ENCODE data around the gene AIF1. TPM values are rescaled to one million over a fixed set of nuclear protein-coding genes. Genes with fewer than 3 reads are reported as not detected.

Gene AIF1
- total RNA-seq, 1 experiment from 2014 or later, result not detected

DNA sequence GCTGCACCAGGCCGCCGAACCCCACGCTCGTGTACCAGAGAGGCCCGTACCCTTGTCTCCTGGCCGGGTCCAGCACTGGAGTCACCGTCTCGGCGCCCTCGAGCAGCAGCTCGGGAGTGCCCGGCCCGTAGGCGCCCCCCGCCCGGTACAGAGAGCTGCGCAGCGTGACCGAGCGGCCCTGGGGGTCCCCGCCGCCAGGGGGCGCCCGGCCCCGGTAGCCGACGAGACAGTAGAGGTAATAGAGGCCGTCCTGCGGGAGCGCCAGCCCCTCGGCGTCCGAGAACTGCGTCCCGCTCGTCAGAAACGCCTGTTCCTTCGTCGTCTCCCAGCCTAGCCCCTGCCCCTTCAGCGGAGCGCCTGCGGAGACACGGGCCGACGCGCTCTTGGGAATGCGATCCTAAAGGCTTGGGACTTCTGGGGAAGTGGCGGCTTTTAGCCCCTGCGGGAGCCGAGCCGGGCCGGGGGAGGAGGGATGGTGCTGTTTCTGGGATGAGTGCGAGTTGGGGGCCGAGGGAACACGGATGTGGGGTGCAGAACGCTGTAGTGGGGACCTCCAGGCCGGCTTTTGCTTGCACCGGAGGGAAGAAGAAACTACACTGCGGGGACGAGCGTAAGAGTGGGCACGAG is 34.1 kb upstream of the AIF1 start:
- no TSS peak for BruUV-seq (replicated peaks)
- CTCF ChIA-PET, result interaction anchor here (0.9 to 1.8 kb wide), 2 partner anchors 16 to 17 kb away, joined by 3 to 6 read pairs; no protein-coding TSS in a partner anchor
- Histone ChIP-seq H3K36me3 (ENCODE audit: low read depth, low read length) (no peaks in the 10 kb centered on the region), H3K4me3 (ENCODE audit: low read length) (peak overlapping the region; percentile 83), H3K9ac (ENCODE audit: low read length) (peak overlapping the region; percentile 64), H4K20me1 (ENCODE audit: low read length) (no peaks in the 10 kb centered on the region), H3K4me2 (ENCODE audit: low read length) (peak overlapping the region; percentile 99), H3K9me3 (ENCODE audit: low read length) (no peaks in the 10 kb centered on the region), H2AFZ (ENCODE audit: low read length) (peak overlapping the region; percentile 99), H3K27ac (ENCODE audit: low read length) (no peak overlapping the region), H3K9me2 (replicated peaks; ENCODE audit: low read length) (no peaks in the 10 kb centered on the region), H3K27me3 (ENCODE audit: low read length) (no peaks in the 10 kb centered on the region), H3F3A (ENCODE audit: low read length, unreplicated experiment) (no peaks in the 10 kb centered on the region), H3K4me1 (ENCODE audit: insufficient read depth, low read length) (peaks cover 11% of the 10 kb centered on the region; the same call in 1 of the 2 replicates), H3K79me2 (ENCODE audit: low read length) (no peaks in the 10 kb centered on the region)
- intact Hi-C loops (cut with micrococcal nuclease), result loop anchor here (1.0 kb wide), 1 partner anchor 17 kb away; no protein-coding TSS in a partner anchor
- TF ChIP-seq EZH2 (IDR thresholded peaks at IDR 0.05; ENCODE audit: low read length, unreplicated experiment) (no peak), EZH2phosphoT487 (IDR thresholded peaks at IDR 0.05; ENCODE audit: borderline replicate concordance, low read length) (no peak)
- TF ChIP-seq, protein P1, sequence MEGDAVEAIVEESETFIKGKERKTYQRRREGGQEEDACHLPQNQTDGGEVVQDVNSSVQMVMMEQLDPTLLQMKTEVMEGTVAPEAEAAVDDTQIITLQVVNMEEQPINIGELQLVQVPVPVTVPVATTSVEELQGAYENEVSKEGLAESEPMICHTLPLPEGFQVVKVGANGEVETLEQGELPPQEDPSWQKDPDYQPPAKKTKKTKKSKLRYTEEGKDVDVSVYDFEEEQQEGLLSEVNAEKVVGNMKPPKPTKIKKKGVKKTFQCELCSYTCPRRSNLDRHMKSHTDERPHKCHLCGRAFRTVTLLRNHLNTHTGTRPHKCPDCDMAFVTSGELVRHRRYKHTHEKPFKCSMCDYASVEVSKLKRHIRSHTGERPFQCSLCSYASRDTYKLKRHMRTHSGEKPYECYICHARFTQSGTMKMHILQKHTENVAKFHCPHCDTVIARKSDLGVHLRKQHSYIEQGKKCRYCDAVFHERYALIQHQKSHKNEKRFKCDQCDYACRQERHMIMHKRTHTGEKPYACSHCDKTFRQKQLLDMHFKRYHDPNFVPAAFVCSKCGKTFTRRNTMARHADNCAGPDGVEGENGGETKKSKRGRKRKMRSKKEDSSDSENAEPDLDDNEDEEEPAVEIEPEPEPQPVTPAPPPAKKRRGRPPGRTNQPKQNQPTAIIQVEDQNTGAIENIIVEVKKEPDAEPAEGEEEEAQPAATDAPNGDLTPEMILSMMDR (conservative IDR thresholded peaks at IDR 0.05; ENCODE audit: low read depth, low read length), result peak; percentile 95
- DNase-seq (peak; percentile 75), ATAC-seq (peak; percentile 98)
- POLR2A ChIA-PET (ENCODE audit: unreplicated experiment), result interaction anchor here (0.6 kb wide), 1 partner anchor 189 kb away, joined by 3 read pairs; no protein-coding TSS in a partner anchor

DNA sequence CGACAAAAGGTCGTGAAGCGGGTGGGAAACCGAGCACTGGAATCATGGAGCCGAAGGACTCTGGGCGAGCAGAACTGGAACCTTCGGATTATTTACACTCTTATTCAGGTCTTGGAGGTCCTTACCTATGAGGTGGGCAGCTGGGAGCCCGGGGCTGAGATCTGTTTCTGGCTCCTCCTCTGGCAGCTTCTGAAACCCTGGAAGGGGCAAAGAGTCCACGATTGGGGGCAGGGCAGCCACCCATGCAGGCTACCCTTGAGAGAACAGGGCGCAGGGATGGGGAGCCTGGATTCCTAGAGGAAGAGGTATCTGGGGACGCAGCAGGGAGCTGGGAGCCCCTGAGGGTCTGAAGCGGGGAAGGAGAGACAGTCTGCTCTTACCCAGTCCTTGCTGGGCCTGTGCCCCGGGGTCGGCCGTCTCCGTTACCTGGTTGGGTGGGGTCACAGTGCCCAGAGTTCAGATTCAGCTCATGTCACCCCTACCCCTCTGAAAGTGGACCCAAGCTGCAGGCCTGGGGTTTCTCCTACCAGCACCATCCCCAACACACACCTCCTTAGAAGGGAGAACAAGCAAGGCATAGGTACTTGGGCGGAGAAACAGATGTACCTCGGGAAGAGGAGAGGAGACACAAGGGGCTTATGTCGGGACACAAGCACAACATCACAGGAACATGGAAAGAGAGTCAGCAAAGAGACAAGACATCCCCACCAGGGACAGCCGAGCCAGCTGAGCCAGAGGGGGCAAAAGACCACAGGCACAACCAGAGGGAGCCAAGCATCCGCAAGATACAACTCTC is 33.4 kb upstream of the AIF1 start:
- Histone ChIP-seq H3K4me2 (ENCODE audit: low read length) (peak overlapping the region; percentile 99), H3K9ac (ENCODE audit: low read length) (peak overlapping the region; percentile 64), H2AFZ (ENCODE audit: low read length) (peak overlapping the region; percentile 99), H3K9me3 (ENCODE audit: low read length) (no peaks in the 10 kb centered on the region), H3K27ac (ENCODE audit: low read length) (no peak overlapping the region), H4K20me1 (ENCODE audit: low read length) (no peaks in the 10 kb centered on the region), H3K4me1 (ENCODE audit: insufficient read depth, low read length) (peaks cover 11% of the 10 kb centered on the region; the same call in 1 of the 2 replicates), H3K9me2 (replicated peaks; ENCODE audit: low read length) (no peaks in the 10 kb centered on the region), H3K27me3 (ENCODE audit: low read length) (no peaks in the 10 kb centered on the region), H3K36me3 (ENCODE audit: low read depth, low read length) (no peaks in the 10 kb centered on the region), H3F3A (ENCODE audit: low read length, unreplicated experiment) (no peaks in the 10 kb centered on the region), H3K4me3 (ENCODE audit: low read length) (peak overlapping the region; percentile 83), H3K79me2 (ENCODE audit: low read length) (no peaks in the 10 kb centered on the region)
- POLR2A ChIA-PET (ENCODE audit: unreplicated experiment), result interaction anchor here (0.6 kb wide), 1 partner anchor 188 kb away, joined by 3 read pairs; no protein-coding TSS in a partner anchor
- BruUV-seq (replicated peaks), result TSS peak; percentile 52
- CTCF ChIA-PET, result interaction anchor here (0.9 to 1.8 kb wide), 2 partner anchors 15 to 17 kb away, joined by 3 to 6 read pairs; no protein-coding TSS in a partner anchor
- intact Hi-C loops (cut with micrococcal nuclease), result loop anchor here (1.0 kb wide), 1 partner anchor 17 kb away; no protein-coding TSS in a partner anchor
- no peak for DNase-seq
- peak; percentile 11 for ATAC-seq
- TF ChIP-seq, protein P1 (conservative IDR thresholded peaks at IDR 0.05; ENCODE audit: low read depth, low read length), result no peak
- TF ChIP-seq EZH2 (IDR thresholded peaks at IDR 0.05; ENCODE audit: low read length, unreplicated experiment) (no peak), EZH2phosphoT487 (IDR thresholded peaks at IDR 0.05; ENCODE audit: borderline replicate concordance, low read length) (no peak)

All from PC-3 (cell line).